ENCODE data around the gene DNAJC13. TPM values are rescaled to one million over a fixed set of nuclear protein-coding genes. Genes with fewer than 3 reads are reported as not detected.
A peak's percentile ranks its signal among the peaks of the same experiment; 100 is the strongest.

DNAJC13 gene
- total RNA-seq, 1 experiment from 2014 or later, result 18.1 TPM

GRCh38 chr3:132507657-132508056 lies 90.4 kb downstream of the DNAJC13 start:
- no peak overlapping the region for H4K8ac ChIP-seq (replicated peaks; ENCODE audit: insufficient read length, low read depth, low read length)
- H3K4ac ChIP-seq (ENCODE audit: low read depth, low read length), result no peak overlapping the region
- H3K9me3 ChIP-seq (ENCODE audit: control insufficient read depth, low read depth, low read length), result no peaks in the 10 kb centered on the region
- no peak for DNase-seq
- H4K5ac ChIP-seq (ENCODE audit: insufficient read length, low read depth, low read length), result no peak overlapping the region
- H3K23ac ChIP-seq (ENCODE audit: insufficient read length, low read depth, low read length), result no peak overlapping the region
- H3K4me1 ChIP-seq (ENCODE audit: insufficient read depth, low read length), result no peaks in the 10 kb centered on the region
- no peak overlapping the region for H3K18ac ChIP-seq (ENCODE audit: insufficient read length, low read depth, low read length)
- H3K79me2 ChIP-seq (ENCODE audit: insufficient read depth, low read length), result no peaks in the 10 kb centered on the region
- no CpG with 5 or more reads among the region's 4 CpGs for WGBS (ENCODE audit: extremely low coverage, insufficient read length, low lambda C conversion rate)
- H3K56ac ChIP-seq (ENCODE audit: insufficient read length, low read depth, low read length), result no peak overlapping the region
- H3K27ac ChIP-seq (ENCODE audit: insufficient read length, low read depth, low read length), result no peak overlapping the region
- no peak overlapping the region for H4K91ac ChIP-seq (ENCODE audit: insufficient read length, low read depth, low read length)
- no peak overlapping the region for H3K4me2 ChIP-seq (ENCODE audit: insufficient read depth, insufficient read length, low read length)
- Mint-ChIP-seq H3K27me3 (ENCODE audit: low read depth) (no peaks in the 10 kb centered on the region), H3K4me1 (no peaks in the 10 kb centered on the region), H3K36me3 (ENCODE audit: insufficient read depth in 1 of 3, low read depth in 3 of 3) (peaks cover 7 to 50% (median 41%) of the 10 kb centered on the region in 3 experiments; a peak in 5 of 7 replicates), H3K9me3 (no peaks in the 10 kb centered on the region), H3K27ac (peak overlapping the region in 1 of 3 experiments; percentile 29; a peak in 2 of 7 replicates), H3K4me3 (no peak overlapping the region)
- H2AK5ac ChIP-seq (ENCODE audit: insufficient read length, low read length), result no peak overlapping the region
- no peaks in the 10 kb centered on the region for H4K20me1 ChIP-seq (ENCODE audit: control insufficient read depth, insufficient read depth, insufficient read length)
- no peak overlapping the region for H3K14ac ChIP-seq (ENCODE audit: insufficient read depth, low read length)
- no peak overlapping the region for H2BK20ac ChIP-seq (ENCODE audit: low read depth, low read length, poor library complexity, severe bottlenecking)
- H2BK5ac ChIP-seq (ENCODE audit: insufficient read length, low read length), result no peak overlapping the region
- no peak overlapping the region for H2BK120ac ChIP-seq (ENCODE audit: low read depth, low read length, poor library complexity, severe bottlenecking)
- no peak overlapping the region for H2BK15ac ChIP-seq (ENCODE audit: low read depth, low read length)
- H3K27me3 ChIP-seq (ENCODE audit: insufficient read depth, low read length), result no peaks in the 10 kb centered on the region
- H3K79me1 ChIP-seq (ENCODE audit: insufficient read depth, low read depth, low read length, poor library complexity, severe bottlenecking), result no peaks in the 10 kb centered on the region
- H3K9ac ChIP-seq (ENCODE audit: extremely low read depth, insufficient read length, low read length), result no peak overlapping the region
- no peak overlapping the region for H2BK12ac ChIP-seq (ENCODE audit: insufficient read length, low read depth, low read length)
- H2AFZ ChIP-seq (ENCODE audit: low read length), result no peak overlapping the region
- H3T11ph ChIP-seq (ENCODE audit: low read length), result no peak overlapping the region
- H3K23me2 ChIP-seq (ENCODE audit: insufficient read length, low read depth, low read length, poor library complexity, severe bottlenecking), result no peaks in the 10 kb centered on the region
- TF ChIP-seq CTCF (conservative IDR thresholded peaks at IDR 0.05), result no peak
